Upper lobe of left lung (tissue), 4 donors: ENCODE data around the gene CHRDL2.

Experiments
- POLR2A ChIP-seq, 4 donors: fragments of 450-650 bp; IDR thresholded peaks; one replicate each; pipeline ENCODE4 v1.5.1; 2016 to 2017; ENCODE audit warnings: antibody characterized with exemption in 4 of 4, mild to moderate bottlenecking in 2 of 4
- POLR2AphosphoS5 ChIP-seq, 2 donors: sonication (generic); formaldehyde crosslinking; IDR thresholded peaks; one replicate each; pipeline ENCODE4 v1.5.1; 2017; ENCODE audit warnings: antibody characterized with exemption in 2 of 2

DNA sequence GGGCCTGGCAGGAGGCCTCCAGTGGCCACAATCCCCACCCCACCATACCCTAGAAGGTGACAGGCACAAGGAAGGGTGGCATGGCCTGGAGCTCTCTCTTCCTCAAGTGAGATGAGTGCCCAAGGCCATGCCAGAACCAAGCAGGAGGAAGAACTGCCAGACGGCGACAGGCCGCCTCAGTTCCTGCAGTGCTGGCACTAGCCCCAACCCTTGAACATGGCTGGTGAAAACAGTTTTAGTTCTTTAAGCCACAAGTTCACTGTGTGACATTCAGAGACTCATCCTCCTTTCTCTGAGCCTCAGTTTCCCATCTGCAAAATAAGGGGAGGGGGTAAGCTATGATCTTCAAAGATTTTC is 9.8 kb downstream of the CHRDL2 start:
- TF ChIP-seq POLR2AphosphoS5 (IDR thresholded peaks at IDR 0.05), result no peak
- TF ChIP-seq POLR2A (IDR thresholded peaks at IDR 0.05), result no peak
